Cerebellar nuclear complex (tissue), 1 donor: Measurements from ENCODE around the gene TRPC4AP.
"Not testable (repeated sequence)": the region's sequence is repeated elsewhere in the genome, so short reads cannot be mapped to it uniquely, and the experiment has no call there.

ENCODE experiments used
- DNase-seq, 2 experiments: peaks; one replicate each; lab custom pipeline; 2025; lab: John Stamatoyannopoulos, UW

Gene TRPC4AP

DNA sequence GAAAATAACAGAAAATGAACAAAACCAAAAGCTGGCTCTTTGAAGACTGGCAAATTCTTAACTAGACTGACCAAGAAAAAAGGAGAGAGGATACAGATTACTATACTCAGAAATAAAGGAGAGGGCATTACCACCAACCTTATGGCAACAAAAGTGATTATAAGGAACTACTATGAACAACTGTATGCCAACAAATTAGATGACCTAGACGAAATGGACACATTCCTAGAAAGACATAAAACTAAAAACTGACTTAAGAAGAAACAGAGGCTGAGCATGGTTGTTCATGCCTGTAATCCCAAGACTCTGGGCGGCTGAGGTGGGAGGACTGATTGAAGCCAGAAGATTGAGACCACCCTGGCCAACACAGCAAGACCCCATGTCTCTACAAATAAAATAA, 33.5 kb downstream of the TRPC4AP start:
- no peak for DNase-seq

DNA sequence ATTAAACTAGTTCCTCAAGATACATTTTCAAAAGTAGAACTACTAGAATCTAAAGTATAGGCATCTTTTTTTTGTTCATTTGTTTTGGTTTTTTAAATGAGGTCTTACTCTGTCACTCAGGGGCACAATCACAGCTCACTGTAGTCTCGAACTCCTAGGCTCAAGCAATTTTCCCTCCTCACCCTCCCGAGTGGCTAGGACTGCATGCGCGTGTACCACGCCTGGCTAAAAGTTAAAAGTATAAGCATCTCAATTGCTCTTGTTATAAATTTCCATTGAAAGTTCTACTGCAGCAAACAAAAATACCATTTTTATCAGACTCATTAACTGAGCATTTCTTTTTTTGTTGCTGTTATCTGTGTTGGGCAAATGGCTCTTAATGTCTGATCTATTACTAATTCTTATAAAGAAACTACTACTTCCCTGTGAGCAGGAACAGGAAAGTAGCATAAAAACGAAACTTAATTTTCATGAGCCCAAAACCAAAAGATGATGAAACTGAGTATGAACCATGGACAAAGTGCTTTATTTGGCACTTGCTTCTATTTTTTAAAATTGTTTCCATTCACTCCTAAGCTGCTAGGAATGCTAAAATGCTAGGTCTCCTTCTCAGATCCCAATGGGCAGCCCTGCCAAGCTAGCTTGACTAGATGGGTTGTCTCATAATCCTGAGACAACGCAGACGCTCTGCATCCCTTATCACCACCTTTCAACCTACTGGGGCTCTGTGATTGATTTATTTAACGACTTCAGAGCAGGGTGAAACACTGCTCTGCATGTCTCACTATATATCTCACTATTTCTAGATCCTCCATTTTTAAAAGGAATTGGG, 36.9 kb downstream of the TRPC4AP start:
- DNase-seq: no peak

- DNase-seq: no peak
Measured at GRCh38 chr20:35054814-35055213, 37.8 kb downstream of the TRPC4AP start.

GRCh38 chr20:35052616-35053015, 40.0 kb downstream of the TRPC4AP start:
- not testable (repeated sequence) for DNase-seq

DNA sequence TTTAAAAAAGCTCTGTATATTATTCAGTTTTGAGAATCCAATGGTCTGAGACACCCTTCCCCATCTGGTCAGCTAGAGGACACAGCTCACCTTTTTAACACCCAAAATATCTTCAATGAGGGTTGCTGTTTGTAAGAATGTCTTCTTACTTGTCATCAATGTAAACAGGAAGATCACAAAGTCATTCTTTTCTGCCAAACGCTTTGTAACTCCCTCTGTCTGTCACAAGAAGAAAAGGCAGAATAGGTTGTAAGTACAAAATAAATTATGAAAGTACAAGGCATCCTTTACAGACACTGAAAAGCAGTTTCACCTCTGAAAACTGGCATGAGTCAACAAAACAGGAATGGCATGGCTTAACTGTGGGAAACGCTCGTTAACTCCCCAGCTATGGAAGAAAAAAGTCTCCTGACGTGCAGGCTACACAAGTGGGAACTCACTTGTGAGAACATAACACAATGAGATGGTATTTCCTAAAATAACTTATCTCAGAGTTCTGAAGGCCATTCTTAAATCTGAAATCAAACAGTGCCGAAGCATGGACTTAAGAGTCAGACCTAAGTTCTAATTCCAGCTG, 42.7 kb downstream of the TRPC4AP start:
- DNase-seq: no peak

DNA sequence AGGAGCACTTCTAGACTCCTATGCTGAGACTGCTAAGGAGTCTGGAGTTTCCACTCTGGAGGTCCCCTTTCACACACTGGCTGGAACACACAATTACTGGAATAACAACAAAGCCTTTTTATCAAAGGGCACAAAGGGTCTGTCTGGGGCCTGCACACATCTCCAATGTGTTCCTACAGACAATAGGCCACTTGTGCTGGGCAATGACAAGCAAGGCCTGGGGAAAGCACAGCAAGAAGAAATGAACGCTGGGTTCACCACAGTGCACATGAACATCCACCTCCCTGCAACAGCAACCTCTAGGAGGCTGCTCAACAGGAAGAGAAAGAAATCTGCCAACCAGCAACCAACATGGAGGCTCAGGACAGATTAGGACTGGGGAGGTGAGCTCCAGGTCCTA, 43.9 kb downstream of the TRPC4AP start:
- DNase-seq: no peak

DNA sequence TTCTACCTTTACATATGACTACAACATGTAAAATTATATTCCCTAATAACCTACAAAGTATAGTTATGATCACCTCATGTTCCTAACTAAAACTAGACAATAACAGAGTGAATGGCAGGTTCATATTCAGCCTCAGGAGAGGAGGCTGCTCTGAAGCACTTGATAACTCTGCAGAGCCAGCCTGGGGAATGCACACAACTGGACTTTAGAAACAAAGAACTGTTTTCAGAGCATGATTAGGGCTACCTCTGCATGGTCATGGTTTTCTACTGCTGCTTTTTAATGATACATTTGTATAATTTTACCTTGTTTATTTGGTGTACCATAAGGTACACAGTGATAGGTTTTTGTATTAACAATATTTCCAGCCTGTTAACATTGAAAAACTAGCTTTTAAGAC, 50.3 kb downstream of the TRPC4AP start:
- no peak for DNase-seq

- DNase-seq: no peak
Measured at GRCh38 chr20:35040646-35041045, 52.0 kb downstream of the TRPC4AP start.

- DNase-seq: no peak
Measured at GRCh38 chr20:35039846-35040489, 52.6 kb downstream of the TRPC4AP start.

- no peak for DNase-seq
Measured at GRCh38 chr20:35039146-35039545, 53.5 kb downstream of the TRPC4AP start.

DNA sequence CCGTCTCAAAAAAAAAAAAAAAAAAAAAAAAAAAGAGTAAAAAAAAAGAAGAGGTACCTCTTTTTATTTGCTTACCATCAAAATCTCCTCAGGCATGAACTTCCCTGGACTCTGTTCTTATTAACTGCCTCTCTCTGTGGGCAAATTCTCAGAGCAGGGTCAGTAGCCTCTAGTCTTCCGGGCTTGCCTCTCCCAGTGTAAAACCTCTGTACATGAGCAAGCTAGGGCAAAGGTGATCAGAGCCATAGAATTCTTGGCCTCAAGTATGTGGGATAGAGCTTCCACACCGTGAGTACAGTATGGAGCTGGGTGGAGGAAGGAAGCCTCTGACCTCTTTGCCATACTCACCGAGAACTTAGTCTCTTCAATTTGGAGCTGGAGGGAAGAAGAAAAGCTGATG, 58.5 kb downstream of the TRPC4AP start:
- no peak for DNase-seq

- DNase-seq: no peak
Measured at GRCh38 chr20:35030136-35030535, 62.5 kb downstream of the TRPC4AP start.

DNA sequence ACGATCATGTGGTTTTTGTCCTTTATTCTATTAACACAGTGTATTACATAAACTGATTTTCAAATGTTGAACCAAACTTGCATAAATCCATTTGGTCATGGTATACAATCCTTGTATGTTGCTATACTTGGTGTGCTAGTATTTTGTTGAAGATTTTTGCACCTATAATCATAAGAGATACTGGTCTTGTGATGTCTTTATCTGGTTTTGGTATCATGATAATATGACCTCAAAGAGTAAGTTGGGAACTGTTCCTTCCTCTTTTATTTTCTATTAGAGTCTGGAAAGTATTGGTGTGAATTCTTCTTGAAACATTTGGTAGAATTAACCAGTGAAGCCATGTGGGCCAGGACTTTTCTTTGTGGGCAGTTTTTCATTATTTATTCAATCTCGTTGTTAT, 65.3 kb downstream of the TRPC4AP start:
- no peak for DNase-seq

DNA sequence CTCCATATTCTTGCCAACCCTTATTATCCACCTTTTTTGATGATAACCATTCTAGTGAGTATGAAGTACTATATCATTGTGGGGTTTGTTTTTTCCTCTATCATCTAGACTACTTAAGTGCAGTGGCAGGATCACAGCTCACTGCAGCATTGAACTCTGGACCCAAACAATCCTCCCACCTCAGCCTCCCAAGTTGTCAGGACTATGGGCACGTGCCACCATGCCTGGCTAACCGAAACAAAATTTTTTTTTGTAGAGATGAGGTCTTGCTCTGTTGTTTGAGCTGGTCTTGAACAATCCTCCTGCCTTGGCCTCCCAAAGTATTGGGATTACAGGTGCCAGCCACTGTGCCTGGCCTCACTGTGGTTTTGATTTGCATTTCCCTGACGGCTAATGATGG, 67.5 kb downstream of the TRPC4AP start:
- no peak for DNase-seq

DNA sequence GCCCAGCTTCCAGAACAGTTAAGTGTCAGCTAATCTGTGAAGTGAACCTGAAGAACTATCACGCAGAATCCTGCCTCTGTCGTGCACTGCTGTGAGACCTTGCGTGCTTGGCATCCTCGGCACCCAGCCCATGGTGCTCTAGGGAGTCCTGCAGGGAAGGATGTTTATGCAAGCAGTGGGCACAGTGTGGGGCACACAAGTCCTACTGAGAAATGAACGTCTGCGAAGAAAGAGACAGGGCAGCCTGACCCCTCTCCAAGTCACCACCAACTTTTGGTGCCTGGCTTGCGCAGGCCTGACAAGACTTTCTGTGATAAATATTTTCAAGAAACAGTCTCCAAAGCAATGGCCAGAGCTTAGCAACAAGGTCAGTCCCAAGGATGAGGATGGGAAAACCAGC, 69.0 kb downstream of the TRPC4AP start:
- DNase-seq: no peak

DNA sequence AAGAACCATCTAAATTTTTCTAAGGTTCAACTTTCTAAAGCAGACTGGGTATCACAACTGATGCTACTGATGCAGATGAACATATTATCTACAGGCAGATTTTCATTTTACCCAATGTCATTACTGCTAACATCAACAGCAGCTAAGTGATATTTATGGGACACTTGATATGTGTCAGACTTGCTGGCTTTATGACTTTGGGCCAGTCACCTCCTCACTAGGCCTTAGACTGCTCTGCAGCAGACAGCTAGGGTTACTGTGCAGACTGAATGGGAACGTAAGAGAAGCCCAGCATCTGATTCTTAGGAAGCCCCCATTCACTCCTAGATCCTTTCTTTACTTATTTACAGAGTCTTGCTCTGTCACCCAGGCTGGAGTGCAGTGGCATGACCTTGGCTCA, 70.8 kb downstream of the TRPC4AP start:
- no peak for DNase-seq

- DNase-seq: no peak
Measured at GRCh38 chr20:35021063-35021462, 71.5 kb downstream of the TRPC4AP start.

- no peak for DNase-seq
Measured at GRCh38 chr20:35020108-35020928, 72.3 kb downstream of the TRPC4AP start.

GRCh38 chr20:35018590-35019371, 73.8 kb downstream of the TRPC4AP start:
- no peak for DNase-seq

DNA sequence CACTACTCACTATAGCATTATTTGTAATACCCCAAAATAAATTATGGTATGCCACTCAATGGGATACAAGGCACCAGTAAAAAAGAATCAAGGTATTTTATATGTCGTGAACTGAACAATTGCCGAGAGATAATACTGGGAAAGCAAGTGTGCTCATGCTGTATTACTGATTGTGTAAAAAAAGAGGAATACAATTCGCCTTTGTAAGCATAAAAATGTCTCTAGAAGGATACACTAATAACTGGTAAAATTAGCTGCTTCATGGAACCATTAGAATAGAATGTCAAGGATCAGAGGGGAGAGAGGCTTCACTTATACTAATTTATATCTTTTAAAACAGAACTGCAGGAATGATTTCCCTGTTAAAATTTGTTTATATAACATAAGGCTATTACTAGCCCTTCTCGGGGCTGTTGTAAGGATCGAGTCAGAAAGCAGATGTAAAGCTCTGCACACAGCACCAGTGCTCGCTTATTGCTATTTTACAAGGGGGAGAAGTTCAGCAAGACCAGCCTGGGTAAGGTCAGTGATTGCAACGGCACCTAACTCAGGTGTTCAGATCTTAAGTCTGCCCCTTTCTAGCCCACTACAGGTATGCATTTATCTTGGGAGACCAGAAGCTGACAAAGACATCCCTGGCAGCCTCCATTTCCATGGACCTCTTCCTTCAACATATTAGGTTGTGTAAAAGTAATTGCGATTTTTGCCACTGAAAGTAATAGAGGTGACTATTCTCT, 75.3 kb downstream of the TRPC4AP start:
- DNase-seq: no peak

GRCh38 chr20:35015863-35016193, 76.8 kb downstream of the TRPC4AP start:
- DNase-seq: no peak
